ENCODE data around the gene PSMA6. TPM values are rescaled to one million over a fixed set of nuclear protein-coding genes. Genes with fewer than 3 reads are reported as not detected.
"Not testable (repeated sequence)": the region's sequence is repeated elsewhere in the genome, so short reads cannot be mapped to it uniquely, and the experiment has no call there.

PSMA6 gene
- total RNA-seq, 2 donors from 2014 or later: 39.6 to 43.1 TPM

GRCh38 chr14:35333797-35334743 is 41.9 kb downstream of the PSMA6 start:
- H3K36me3 ChIP-seq (replicated peaks in 1 of 2; ENCODE audit: insufficient read depth in 1 of 2, low read depth in 2 of 2): no peaks in the 10 kb centered on the region
- WGBS, 2 donors: 90 to 94% methylated on average over 8 to 15 of the region's 15 CpGs
- TF ChIP-seq POLR2A (IDR thresholded peaks at IDR 0.05) (no peak), CTCF (IDR thresholded peaks at IDR 0.05) (no peak)
- intact Hi-C loops (cut with DNase I): loop anchor here (5.0 kb wide), 1 partner anchor 37 kb away; no protein-coding TSS in a partner anchor
- H3K4me3 ChIP-seq: no peak overlapping the region
- peak overlapping the region in 3 of 4 donors; percentile 74 to 92 (median 79) for H3K27ac ChIP-seq
- DNase-seq (no peak), ATAC-seq (no peak)
- no peaks in the 10 kb centered on the region for H3K27me3 ChIP-seq
- H3K4me1 ChIP-seq: peaks cover 64% of the 10 kb centered on the region
- no peaks in the 10 kb centered on the region for H3K9me3 ChIP-seq

GRCh38 chr14:35335388-35336092 is 43.4 kb downstream of the PSMA6 start:
- Histone ChIP-seq H3K36me3 (replicated peaks in 1 of 2; ENCODE audit: insufficient read depth in 1 of 2, low read depth in 2 of 2) (no peaks in the 10 kb centered on the region), H3K4me3 (no peak overlapping the region), H3K9me3 (no peaks in the 10 kb centered on the region), H3K4me1 (peaks cover 72% of the 10 kb centered on the region), H3K27ac (peak overlapping the region; percentile 82 to 92 (median 88)), H3K27me3 (no peaks in the 10 kb centered on the region)
- TF ChIP-seq CTCF (IDR thresholded peaks at IDR 0.05) (no peak), POLR2A (IDR thresholded peaks at IDR 0.05) (no peak)
- ATAC-seq (peak; percentile 27), DNase-seq (peak; percentile 77 to 88 (median 84))
- intact Hi-C loops (cut with DNase I): no loop called here
- WGBS, 2 donors: 33 to 42% methylated on average over 9 to 13 of the region's 13 CpGs

- DNase-seq; ATAC-seq; H3K27me3 ChIP-seq; H3K4me3 ChIP-seq; H3K9me3 ChIP-seq; intact Hi-C loops (cut with DNase I); H3K36me3 ChIP-seq (replicated peaks in 1 of 2; ENCODE audit: insufficient read depth in 1 of 2, low read depth in 2 of 2): not testable (repeated sequence)
- peak overlapping the region; percentile 82 to 92 (median 88) for H3K27ac ChIP-seq
- peaks cover 74% of the 10 kb centered on the region for H3K4me1 ChIP-seq
- 72 to 93% methylated on average over 3 of the region's 3 CpGs for WGBS, 2 donors
Observed at GRCh38 chr14:35336171-35336493, 44.0 kb downstream of the PSMA6 start.

GRCh38 chr14:35336494-35337268 is 44.5 kb downstream of the PSMA6 start:
- peak in 1 of 3 donors; percentile 39 for TF ChIP-seq POLR2A (IDR thresholded peaks at IDR 0.05)
- no peak for TF ChIP-seq CTCF (IDR thresholded peaks at IDR 0.05)
- Histone ChIP-seq H3K27me3 (no peaks in the 10 kb centered on the region), H3K4me1 (peaks cover 73% of the 10 kb centered on the region), H3K4me3 (no peak overlapping the region), H3K27ac (peak overlapping the region; percentile 82 to 92 (median 88)), H3K36me3 (replicated peaks in 1 of 2; ENCODE audit: insufficient read depth in 1 of 2, low read depth in 2 of 2) (no peaks in the 10 kb centered on the region), H3K9me3 (no peaks in the 10 kb centered on the region)
- intact Hi-C loops (cut with DNase I): no loop called here
- ATAC-seq (peak; percentile 62), DNase-seq (peak; percentile 81 to 95 (median 91))
- WGBS, 2 donors: 30 to 47% methylated on average over 18 to 28 of the region's 28 CpGs

Data from body of pancreas (tissue), 4 donors.